Measurements from ENCODE around the gene B3GNT4.
A peak's percentile ranks its signal among the peaks of the same experiment; 100 is the strongest.

Gene B3GNT4

DNA sequence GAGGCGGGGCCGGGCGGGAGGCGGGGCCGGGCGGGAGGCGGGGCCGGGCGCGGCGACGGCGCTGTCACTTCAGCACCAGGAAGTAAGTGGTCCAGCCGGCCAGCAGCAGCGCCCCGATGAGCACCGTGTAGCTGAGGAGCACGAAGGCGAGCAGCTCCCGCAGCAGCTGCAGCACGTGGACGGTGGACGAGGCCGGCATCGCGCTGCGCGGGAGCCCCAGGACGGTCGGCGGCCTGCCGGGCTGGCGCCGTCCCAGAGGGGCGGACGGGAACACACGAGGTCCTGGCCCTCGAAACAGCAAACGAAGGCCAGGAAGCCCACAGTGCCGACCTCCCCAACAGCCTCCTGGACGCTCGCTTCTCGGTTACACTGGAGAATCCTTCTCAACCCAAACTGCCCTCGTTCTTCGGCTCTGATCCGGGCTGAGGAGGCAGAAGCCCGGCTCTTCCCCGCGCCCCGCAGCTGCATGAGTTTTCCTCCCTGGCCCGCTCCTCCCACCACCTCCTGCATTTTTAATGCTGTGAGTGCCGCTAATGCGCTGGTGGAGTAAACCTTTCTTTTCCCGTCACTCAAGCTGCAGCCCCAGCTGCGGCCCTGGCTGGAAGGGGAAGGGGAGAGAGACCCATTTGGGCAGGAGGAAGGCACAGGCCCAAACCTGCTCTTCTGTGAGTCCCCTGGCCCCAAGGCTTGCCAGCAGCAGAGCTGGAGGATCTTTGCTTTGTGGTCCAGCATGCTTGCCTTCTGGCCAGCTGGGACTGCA, 23.0 kb downstream of the B3GNT4 start:
- peaks cover 37% of the 10 kb centered on the region for H3K36me3 ChIP-seq
- peak overlapping the region; percentile 94 for H3K4me3 ChIP-seq (ENCODE audit: low read depth, low read length)
- peaks cover 10% of the 10 kb centered on the region for H3K4me1 ChIP-seq
- TF ChIP-seq, protein P1, sequence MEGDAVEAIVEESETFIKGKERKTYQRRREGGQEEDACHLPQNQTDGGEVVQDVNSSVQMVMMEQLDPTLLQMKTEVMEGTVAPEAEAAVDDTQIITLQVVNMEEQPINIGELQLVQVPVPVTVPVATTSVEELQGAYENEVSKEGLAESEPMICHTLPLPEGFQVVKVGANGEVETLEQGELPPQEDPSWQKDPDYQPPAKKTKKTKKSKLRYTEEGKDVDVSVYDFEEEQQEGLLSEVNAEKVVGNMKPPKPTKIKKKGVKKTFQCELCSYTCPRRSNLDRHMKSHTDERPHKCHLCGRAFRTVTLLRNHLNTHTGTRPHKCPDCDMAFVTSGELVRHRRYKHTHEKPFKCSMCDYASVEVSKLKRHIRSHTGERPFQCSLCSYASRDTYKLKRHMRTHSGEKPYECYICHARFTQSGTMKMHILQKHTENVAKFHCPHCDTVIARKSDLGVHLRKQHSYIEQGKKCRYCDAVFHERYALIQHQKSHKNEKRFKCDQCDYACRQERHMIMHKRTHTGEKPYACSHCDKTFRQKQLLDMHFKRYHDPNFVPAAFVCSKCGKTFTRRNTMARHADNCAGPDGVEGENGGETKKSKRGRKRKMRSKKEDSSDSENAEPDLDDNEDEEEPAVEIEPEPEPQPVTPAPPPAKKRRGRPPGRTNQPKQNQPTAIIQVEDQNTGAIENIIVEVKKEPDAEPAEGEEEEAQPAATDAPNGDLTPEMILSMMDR (IDR thresholded peaks at IDR 0.05; ENCODE audit: low read depth, low read length) = no peak
- no peaks in the 10 kb centered on the region for H3K27me3 ChIP-seq
- DNase-seq = peak; percentile 36
- no peaks in the 10 kb centered on the region for H3K9me3 ChIP-seq

DNA sequence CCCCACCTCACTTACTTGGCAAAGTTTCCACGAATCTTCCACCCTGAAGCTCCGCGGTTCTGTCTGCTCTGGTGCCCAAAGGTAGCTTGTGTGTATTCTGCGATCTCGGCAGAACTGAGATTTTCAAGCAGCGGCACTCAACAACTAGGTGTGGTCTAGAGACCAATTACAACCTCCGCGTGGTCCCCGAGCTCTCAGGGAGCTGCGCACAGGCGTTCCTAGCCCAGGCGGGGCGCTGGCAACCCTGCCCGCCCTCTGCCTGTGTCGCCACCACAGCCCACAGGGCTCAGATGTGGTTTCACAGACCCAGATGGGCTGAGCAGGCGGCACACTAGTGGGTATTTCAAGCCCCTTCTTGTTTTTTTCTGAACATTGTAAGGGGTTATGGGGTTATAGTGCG, 23.8 kb downstream of the B3GNT4 start:
- peaks cover 31% of the 10 kb centered on the region for H3K36me3 ChIP-seq
- H3K4me1 ChIP-seq = peaks cover 10% of the 10 kb centered on the region
- TF ChIP-seq, protein P1 (IDR thresholded peaks at IDR 0.05; ENCODE audit: low read depth, low read length) = peak; percentile 23; the same call in 1 of the 2 replicates
- no peaks in the 10 kb centered on the region for H3K27me3 ChIP-seq
- peak overlapping the region; percentile 94 for H3K4me3 ChIP-seq (ENCODE audit: low read depth, low read length)
- peak; percentile 87 for DNase-seq
- H3K9me3 ChIP-seq = no peaks in the 10 kb centered on the region

DNA sequence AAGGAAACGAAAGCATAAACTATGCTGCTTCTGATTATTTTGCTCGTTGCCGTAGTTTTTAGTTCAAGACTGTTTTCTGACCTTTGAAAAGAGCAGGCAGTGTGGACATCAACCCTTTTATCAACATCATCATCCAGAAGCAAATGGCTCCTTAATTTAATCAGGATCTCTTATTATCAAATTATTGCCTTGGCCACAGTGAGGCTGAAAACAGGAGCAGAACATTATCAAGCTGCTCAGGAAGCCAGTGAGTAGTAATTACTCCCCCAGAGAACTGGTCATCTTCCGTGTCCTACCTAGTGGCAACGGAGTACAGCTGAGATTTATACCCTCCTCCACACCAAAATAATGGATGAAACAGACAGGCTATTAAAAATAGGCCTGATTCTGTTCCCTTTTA, 24.6 kb downstream of the B3GNT4 start:
- no peaks in the 10 kb centered on the region for H3K27me3 ChIP-seq
- H3K36me3 ChIP-seq = peaks cover 27% of the 10 kb centered on the region
- H3K4me3 ChIP-seq (ENCODE audit: low read depth, low read length) = peak overlapping the region; percentile 94
- TF ChIP-seq, protein P1 (IDR thresholded peaks at IDR 0.05; ENCODE audit: low read depth, low read length) = no peak
- no peaks in the 10 kb centered on the region for H3K9me3 ChIP-seq
- peaks cover 10% of the 10 kb centered on the region for H3K4me1 ChIP-seq
- peak; percentile 81 for DNase-seq

DNA sequence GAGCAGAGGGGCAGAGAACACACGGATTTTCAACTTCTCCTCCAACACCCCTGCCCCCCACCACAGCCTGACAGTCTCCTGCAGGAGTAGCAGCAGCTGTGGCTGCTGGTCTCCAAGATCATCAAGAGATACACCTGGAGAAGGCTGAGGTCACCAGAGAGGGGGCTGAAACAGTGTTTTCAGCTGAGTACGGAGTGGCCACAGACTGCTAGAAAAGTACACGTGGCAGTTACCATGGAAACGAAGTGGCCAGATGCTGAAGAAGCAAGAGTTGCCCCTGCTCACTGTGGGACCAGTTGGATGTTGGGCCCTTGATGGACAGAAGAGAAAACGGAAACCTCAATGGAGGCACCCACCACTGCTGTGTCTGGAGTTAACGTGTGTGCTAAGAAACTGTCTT, 27.3 kb downstream of the B3GNT4 start:
- peaks cover 10% of the 10 kb centered on the region for H3K4me1 ChIP-seq
- H3K9me3 ChIP-seq = no peaks in the 10 kb centered on the region
- H3K4me3 ChIP-seq (ENCODE audit: low read depth, low read length) = no peak overlapping the region
- H3K27me3 ChIP-seq = no peaks in the 10 kb centered on the region
- TF ChIP-seq, protein P1 (IDR thresholded peaks at IDR 0.05; ENCODE audit: low read depth, low read length) = no peak
- no peak for DNase-seq
- H3K36me3 ChIP-seq = peaks cover 22% of the 10 kb centered on the region

DNA sequence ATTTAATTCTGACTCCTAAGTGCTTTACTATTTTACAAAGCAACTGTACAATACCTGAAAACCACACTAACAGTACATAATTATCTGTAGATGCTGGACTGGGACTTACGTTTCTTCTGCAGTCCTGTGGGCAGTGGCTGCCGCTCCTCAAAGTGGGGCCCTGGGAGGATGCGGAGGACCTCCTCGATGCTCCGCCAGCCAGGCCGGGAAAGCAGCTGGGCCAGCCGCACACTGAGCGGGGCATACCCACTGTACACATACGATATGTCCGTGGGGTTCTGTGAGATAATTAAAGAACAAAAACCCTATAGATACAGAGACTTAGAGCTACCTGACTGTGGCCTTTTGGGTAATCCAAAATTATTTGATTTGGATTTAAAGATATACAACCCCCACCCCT, 29.2 kb downstream of the B3GNT4 start:
- H3K4me1 ChIP-seq = peaks cover 10% of the 10 kb centered on the region
- no peak overlapping the region for H3K4me3 ChIP-seq (ENCODE audit: low read depth, low read length)
- H3K36me3 ChIP-seq = peaks cover 23% of the 10 kb centered on the region
- DNase-seq = no peak
- TF ChIP-seq, protein P1 (IDR thresholded peaks at IDR 0.05; ENCODE audit: low read depth, low read length) = no peak
- H3K9me3 ChIP-seq = no peaks in the 10 kb centered on the region
- no peaks in the 10 kb centered on the region for H3K27me3 ChIP-seq

DNA sequence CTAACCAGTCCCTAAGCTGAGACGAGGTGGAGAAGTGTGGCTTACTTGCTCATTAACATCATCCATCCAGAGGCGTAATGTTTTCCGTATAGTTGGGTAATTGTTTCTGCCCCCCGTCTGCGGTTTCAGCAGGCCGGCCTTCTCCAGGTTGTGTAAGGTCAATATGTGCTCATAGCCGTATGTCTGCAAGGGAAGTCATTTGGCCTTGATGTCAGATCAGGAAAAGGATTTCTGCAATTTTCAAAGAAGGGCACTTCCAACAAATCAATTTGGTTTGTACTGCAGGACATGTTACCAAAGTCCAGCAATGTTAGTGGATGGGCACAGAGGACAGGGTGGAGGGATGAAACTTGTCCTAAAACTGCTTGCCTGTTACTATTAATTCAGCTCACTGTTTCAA, 32.2 kb downstream of the B3GNT4 start:
- no peak for DNase-seq
- no peaks in the 10 kb centered on the region for H3K9me3 ChIP-seq
- no peaks in the 10 kb centered on the region for H3K27me3 ChIP-seq
- H3K36me3 ChIP-seq = peaks cover 31% of the 10 kb centered on the region
- TF ChIP-seq, protein P1 (IDR thresholded peaks at IDR 0.05; ENCODE audit: low read depth, low read length) = no peak
- peaks cover 1% of the 10 kb centered on the region for H3K4me1 ChIP-seq
- no peak overlapping the region for H3K4me3 ChIP-seq (ENCODE audit: low read depth, low read length)

All from BE2C (cell line).